HG03460 (cell line): ENCODE results near the gene ST3GAL4.

ENCODE experiments used
- ATAC-seq: cut with Tn5 transposase; IDR thresholded peaks from one replicate; pipeline ENCODE4 v1.9.1; 2021; ENCODE audit not compliant: unreplicated experiment

Gene ST3GAL4

DNA sequence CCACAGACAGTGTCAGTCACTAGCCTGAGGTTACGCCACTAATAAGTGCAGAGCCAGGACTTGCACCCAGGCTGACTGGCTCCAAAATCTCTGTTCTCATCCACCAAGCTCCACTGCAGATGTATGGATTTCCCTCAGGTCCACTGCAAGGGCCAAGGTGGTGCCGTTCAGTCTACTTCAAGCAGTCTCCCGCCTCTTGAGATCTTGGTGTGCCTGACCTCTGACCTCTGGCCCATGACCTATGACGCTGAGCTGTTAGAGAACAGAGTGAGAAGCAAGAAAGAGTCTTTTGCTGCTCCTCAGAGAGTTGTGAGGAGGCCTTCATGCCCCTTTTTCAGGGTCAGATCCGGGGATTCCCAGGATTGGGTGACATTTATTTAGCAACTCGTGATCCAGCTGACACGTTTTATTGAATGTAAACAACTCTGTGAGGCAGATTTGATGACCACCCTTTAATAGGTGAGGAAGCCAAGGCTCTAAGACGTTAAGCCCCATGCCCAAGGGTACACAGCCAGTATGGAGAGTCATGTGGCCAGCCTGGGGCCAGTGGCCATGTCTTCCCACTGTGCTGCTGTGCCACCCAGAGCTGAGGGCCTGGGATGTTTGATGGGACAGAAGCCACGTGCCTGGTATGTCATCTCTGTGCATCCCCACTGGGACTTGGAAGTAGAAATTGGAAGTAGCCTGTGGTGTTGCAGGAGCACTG is 26.4 kb upstream of the ST3GAL4 start:
- no peak for ATAC-seq

DNA sequence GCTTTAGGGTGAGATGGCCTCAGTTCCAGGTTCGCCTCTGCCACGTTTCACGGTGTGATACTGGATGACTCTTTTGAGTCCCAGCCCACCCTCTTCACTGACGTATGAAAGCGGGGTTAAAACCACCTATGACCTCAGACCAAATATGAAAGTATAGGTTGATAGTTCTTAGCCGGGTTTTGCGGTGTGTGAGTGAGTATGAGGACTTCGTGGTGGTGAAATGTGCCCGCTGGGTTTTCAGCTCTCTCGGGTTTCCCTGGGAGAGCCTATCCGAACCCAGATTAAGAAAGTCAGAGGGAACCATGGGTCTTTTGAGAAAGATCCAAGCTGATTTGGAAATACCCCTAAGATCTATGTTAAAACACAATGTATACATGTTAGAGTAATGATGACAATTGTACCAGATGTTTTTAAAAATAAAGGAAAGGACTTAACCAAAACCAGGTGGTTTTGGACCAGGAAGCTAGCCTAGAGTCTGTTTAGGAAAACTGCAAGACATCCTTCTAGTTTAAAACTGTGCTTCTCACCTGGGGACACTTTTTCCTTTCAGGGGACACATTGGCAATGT is 25.8 kb upstream of the ST3GAL4 start:
- no peak for ATAC-seq

DNA sequence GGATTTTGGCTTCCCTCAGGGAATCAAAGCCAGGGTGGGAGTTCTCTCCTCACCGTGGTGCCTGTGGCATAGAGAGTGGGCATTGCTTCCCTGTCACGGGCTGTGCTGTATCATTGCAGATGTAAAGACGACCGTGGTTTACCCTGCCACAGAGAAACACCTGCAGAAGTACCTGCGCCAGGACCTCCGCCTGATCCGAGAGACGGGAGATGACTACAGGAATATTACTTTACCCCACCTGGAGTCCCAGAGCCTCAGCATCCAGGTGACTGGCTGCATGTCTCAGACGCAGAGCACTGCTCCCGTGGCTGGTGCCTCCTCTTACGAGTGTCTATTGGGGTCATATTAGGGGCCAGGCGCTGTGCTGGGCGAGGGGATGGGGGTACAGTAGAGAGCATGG is 24.2 kb upstream of the ST3GAL4 start:
- ATAC-seq = no peak

DNA sequence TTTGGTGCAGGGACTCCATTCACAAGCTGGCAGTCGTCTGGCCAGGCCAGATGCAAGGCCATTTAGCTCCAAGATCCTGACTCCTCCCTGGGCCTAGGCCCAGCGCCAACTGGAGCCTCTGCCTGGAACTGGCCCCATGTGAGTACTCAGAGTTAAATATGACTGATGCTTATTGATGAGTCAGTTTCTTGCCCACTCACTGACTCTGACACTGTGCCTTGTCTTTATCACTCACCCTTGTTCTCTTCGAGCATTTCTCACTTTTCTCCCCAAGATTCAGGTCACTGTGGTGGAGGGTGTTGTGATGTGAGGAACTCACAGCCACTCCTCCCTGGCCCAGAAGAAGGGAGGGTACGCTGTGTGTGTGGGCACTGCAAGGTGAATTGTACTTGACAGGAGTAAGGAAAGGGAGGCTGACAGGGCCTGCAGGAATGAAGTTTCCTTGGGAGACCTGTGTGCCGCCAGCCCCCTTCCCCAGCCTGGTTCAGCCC is 23.2 kb upstream of the ST3GAL4 start:
- no peak for ATAC-seq

DNA sequence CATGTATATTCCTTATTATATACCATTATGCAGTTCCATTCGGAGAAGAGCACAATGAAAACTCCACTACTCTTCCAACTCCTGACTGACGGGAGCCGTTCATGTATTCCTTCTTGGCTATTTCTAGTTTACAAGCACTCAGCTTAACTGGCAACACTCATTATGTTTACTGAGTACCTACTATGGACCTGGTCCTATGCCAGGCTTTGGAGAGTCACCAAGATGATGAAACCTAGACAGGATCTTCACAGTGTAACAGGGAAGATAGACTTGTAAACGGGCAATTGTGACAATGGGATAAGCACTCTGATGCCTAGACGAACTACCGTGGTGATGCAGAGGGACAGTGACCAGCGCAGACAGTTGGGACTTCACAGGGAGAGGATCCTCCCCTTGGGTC is 22.3 kb upstream of the ST3GAL4 start:
- no peak for ATAC-seq

DNA sequence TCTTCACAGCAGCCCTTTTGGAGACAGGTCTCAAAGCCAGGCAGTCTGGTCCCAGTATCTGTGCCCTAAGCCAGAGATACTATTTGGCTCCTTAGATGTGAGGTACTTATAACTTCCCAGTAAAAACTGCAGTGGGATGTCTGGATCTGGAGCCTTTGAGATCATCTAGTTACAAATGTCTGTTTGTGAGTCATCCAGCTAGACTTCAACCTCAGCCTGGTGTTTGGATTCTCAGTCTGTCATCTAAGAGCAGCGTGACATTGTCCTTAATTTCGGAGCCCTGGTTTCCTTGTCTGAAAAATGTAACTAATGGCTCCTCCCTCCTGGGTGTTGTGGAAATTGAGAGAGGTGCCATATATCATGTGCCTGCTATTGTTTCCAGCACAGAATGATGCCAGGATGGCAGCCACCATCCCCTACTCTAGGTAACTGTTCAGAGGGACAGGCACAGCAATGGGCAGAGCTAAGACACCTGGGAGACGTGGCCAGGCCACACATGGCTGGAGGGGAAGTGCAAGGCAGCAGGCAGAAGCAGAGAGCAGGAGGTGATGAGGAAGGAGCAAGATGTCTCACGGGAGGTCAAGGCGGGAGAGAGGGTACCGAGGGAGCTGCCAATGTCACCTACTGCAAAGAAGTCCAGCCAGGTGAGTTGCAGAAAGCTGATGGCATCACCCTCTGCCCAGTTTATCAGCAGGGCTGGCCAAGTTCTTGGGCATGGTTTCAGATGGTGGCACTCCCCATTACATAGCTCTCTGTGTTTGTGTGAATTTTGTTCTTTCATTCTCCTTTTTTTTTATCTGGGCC is 20.6 kb upstream of the ST3GAL4 start:
- ATAC-seq = no peak

DNA sequence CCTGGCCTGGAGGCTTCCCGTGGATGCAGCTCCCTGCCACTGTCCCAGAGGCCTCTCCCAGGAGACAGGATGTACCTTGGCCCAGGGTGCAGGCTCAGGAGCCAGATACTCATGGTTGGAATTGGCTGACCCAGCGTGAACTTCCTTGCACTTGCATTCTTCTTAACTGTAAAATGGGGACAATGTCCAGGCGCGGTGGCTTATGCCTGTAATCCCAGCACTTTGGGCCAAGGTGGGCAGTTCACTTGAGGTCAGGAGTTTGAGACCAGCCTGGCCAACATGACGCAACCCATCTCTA is 20.1 kb upstream of the ST3GAL4 start:
- no peak for ATAC-seq

DNA sequence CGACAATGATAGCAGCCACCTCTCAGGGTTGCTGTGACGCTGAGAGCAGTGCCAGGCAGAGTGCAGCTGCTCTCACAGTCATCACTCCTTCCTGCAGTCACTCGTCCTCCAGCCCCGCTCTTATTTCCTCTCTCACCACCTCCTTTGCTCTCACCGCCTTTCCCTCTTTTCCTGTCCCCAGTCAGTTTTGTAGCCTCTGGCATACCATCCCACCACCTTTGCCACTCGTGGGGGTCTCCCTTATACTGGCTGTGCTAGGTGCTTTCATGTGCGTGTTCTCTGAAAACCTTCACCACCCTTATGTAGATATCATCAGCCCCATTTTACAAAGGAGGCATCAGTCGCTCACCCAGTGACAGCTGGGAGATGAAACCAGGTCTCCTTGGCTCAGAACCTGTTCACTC is 19.3 kb upstream of the ST3GAL4 start:
- no peak for ATAC-seq

DNA sequence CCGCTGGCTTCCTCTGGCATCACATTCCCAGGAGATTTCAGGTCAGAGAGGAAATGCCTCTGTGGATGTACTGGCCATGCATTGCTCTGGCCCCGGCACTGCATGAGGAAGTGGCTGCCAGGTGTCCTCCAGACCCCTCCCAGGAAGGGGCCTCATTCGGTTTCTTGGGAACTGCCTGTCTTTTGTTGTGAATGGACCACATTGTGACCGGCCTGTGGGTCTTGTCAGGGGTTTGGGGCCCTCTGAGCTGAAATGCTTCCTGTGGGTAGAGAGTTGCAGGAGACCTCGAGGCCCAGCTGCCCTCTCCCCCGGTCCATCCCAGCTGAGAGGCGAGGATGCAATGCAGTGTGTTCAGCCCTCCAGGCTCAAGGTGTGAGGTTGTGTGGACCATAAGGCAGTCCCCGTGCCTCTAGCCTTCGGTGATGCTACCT is 18.8 kb upstream of the ST3GAL4 start:
- no peak for ATAC-seq

DNA sequence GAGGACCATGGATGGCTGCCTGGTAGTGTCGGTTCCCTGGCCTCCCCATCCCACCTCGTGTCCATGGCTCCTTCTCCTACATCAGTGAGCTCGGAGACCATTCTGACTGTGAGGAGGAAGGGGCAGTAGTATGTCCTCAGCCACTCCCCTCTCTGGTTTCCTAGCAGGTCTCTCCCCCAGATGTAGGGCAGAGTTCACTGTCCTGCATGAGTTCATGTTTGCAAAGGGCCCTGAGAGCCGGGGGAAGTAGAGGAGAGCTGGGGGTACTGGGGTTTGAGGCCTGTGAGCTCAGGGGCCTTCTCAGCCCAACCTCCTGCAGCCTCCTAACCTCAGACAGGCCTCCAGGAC is 18.4 kb upstream of the ST3GAL4 start:
- no peak for ATAC-seq

DNA sequence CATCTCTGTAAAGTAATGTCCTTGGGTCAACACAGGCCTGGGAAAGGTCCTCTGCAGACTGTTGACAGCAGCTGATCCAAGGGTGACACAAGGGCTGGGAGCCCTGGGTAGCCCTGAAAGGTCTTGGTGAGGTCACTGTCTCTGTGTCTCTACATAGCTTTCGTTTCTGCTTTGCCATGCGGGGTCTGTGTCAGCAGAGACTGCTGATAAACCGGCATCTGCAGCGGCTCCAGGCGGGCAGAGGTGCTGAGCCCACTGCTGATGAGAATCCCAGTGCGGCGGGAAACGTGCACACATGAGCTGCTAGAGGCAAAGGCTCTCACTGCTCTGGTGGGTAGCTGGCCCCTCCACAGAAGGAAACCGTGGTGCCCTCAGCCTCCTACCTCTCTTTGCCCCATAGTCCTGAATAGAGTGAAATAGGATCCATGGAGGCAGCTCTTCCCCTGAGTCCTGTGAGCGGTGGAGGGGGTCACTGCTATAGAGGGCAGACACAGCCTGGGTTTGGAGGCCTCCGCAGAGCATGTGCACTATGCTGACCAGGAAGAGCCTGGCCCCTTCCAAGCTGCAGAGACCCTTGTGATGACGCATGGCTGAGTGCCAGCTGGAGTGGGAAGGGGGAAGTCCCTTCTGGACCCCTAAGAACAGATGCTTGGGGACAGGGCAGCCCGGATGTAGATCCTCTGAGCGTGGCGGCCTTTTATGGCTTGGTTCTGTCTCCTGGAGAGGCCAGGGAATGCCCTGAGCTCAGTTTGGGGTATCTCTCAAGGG is 17.8 kb upstream of the ST3GAL4 start:
- no peak for ATAC-seq

DNA sequence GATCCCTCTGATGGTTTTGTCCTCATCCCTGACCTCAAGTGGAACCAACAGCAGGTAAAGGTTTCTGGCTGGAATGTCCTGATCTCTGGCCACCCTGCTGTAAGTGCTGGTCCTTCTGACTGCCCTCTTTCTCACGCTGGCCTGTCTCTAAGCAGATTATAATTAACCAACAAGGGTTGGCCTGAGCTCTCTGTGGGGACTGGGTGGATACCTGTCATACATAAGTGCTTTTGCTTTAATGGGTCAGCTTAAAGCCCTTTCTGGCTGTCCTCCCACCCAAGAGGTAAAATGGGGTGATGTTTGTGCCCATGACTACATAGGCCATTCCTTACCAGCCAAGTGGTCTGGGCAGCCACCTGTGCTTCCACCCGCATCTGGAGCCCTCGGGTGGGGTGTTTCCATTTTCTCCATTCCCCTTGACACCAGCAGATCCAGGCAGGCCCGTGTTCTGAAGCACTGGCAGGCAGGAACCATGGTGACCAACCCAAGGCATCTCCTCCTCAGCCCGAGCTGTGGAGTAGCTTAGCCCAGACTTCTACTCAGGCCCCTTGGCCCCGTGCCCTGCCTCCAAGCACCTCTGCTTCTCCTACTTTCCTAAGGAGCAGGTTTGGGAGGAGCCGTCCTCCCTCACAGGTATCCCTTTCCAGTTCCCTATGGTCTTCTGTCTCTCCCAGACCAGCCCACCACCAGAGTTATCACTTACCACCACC is 17.0 kb upstream of the ST3GAL4 start:
- no peak for ATAC-seq

DNA sequence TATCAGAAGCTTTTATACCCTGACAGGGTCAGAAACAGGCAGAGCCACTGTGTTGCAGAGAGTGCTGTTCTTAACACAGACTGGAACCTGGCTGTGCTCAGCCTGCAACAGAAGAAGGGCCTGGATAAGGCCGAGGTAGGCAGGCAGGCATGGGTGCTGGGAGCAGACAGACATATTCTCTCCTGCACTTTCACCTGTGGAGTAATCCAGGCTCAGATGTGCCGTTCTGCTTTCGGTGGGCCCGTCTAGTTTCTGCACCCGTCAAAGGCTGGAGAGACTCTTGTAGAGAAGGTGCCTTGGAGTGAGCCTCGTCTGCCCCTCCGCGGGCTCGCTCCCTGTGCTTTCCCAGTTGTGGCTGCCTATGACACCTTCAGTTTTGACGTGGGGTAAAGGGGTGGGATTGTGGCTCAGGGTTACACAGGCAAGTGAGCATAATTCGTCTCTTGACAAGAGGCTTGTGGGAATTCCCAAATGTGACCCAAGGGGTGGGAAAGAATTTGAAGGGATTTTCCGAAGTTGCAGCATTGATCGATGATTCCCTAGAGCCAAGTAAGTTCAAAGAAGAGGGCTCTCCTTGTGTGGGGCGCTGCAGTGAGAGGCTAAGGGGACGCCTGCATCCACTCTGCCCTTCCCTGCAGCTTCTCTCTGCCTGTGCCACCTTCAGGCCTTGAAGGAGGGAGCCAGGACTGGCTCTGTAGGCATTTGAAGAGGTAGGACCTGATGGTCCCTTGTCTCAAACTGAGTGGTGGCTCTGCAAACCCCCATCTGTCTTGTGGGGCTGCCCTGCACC is 16.2 kb upstream of the ST3GAL4 start:
- ATAC-seq = no peak

DNA sequence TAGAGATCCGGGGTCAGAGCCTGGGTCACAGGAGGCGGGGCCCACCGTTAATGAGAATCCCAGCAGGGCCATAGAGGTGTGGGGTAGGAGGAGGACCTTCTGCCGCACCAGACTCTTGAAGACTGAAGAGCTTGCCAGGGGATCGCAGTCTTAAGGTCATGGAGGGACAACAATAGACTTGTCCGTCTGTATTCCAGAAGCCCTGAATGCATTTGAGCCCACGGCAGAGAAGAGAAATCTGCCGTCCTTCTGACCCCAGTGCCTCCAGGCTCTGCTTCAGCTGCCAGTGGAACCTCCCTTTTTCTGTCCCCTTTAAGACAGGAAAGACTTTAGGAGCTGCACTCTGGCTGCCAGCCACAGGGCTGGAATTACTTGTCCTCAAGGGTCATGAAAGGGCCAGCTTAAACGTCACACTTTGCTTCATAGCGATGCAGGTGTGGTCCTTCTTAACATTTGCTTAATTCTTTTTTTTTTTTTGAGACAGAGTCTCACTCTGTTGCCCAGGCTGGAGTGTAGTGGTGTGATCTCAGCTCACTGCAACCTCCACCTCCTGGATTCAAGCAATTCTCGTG is 15.5 kb upstream of the ST3GAL4 start:
- ATAC-seq = no peak

DNA sequence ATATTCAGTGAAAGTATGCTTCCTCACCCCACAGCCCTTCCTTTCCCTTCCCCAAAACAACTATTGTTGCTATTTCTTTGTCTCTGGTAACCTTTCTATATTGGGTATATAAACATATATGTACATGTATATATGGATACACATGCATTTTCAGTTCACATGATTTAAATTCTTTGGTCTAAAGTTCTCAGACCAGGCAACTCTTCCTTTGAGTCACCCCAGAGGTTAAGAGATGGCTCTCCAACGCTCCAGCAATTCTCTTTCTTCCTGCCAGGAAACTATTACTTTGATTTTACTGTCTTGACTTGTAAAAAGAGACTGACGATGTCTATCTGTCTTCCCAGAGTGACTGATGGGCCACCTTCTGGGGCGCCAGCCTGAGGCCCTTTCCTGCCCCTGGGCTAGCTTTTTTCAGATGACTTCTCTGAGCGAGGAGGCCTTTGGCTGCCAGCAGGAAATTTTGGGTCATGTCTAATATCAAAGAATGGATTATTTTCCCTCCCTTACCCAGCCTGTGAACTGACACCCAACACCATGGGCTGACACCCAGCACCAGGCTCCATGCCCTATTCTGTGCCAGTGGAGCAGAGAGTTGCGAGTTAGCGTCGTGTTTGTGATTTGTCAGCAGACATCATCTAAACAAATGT is 14.4 kb upstream of the ST3GAL4 start:
- no peak for ATAC-seq

DNA sequence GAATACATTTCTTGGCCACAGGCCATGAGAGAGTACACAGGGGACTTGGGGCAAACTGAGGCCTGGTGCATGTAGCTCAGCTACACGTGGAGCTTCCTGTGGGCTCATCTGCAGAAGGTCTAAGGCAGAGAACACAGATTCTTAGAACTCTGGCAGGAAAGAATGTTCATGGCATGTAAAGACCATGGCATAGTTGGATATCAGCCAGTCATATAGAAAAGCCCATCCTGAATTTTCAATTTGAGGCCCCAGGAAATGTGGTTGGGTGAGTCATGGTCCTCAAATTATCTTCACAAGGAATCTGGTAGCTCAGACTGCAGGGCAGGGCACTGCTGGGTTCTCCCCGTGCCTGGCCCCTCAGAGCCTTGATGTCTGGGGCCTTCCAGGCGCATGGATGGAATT is 13.7 kb upstream of the ST3GAL4 start:
- no peak for ATAC-seq

DNA sequence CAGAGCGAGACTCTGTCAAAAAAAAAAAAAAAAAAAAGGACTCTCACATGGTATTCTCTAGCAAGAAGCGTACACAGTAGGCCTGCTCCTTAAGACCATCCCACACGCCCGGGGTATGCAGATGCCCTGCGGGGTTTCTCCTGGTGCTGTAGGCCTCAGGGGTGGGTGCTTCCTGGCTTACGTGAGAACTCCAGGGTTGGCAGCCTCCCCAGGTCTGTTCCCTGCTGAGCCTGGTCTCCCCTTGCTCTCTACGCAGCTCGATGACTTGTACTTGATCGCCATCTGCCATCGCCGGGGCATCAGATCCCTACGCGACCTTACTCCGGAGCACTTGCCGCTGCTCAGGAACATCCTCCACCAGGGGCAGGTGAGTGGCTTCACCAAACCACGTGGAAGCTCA is 12.4 kb upstream of the ST3GAL4 start:
- ATAC-seq = no peak

DNA sequence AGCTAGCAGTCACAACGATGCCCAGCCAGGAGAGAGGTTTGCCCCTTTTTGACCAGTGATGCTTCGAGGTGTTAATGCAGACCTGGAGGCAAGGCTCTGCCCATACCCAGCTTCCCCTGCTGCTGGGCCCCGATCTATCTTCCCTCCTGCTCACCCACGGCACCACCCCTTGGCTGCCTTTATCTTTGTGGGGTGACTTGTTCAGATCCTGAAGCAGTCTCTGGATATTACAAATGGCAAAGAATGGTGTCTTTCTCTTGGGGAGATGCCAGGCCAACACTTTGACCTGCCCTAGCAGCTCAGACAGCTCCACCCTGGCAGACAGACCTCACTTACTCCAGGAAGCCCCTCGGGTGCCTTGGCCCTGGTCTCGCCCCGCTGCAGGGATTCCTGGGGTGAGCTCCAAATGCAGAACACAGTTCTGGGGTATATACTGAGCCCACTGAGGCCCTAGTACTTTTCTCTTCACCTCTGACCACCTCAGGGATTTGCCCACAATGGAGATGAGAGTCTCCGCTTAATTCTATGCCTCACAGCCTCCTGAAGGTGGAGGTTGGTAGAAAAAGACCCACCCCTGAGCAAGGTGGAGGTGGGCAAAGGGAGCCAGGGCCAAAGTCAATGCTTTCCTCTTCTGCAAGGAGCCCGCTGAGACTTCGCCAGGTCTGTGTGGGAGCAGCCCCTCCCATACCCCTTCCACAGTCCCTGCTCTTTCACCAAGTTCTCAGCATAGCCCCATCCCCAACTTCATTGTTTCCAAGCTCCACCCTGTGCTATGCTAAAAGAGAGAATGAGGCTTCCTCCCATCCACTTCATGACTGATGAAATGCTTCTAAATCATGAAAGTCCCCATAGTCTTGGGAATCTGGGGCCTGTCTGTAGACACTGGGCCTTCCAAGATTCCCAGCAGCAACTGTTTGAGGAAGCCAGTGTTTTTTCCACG is 11.1 kb upstream of the ST3GAL4 start:
- no peak for ATAC-seq
